ENCODE results near the gene TPM4. TPM values are rescaled to one million over a fixed set of nuclear protein-coding genes. Genes with fewer than 3 reads are reported as not detected.

TPM4 gene
- total and polyA plus RNA-seq, 2 of the 8 experiments (the other 6 are each of a cell fraction or from before 2014, with no cell fraction given), result 160 to 359 TPM

DNA sequence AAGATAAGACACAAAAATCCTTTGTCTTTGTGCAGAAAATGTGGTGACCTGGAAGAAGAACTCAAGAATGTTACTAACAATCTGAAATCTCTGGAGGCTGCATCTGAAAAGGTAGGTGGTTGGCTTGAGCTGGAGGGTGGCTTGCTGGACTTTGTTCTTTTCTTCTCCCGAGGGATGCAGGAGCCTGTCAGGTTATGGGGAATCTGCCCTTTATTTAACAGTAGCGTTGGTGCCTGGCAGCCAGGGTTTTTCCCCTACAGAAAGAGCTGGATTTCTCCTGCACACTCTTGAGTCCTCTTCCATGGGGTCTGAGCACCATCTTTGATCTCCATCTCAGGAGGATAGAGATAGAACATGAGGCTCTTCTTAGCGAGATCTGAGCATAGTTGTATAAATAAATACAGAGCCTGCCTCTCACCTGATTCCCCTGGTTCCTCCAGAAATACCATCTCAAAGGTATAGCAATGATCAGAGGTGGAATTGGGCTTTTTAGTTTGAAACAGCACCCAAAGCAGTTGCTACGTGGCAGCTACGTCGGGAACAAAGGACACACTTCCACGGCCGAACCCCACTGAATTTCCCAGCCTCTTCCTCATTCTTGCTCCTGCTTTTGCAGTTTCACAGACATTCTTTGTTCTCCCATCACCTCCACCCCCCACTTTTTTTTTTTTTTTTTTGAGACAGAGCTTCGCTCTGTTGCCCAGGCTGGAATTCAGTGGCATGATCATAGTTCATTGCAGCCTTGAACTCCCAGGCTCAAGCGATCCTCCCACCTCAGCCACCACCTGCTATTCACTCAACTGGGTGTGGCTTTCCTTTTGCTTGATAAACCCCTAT lies 12.9 kb downstream of the TPM4 start:
- H3K4me1 ChIP-seq (replicated peaks in 1 of 4; ENCODE audit: control insufficient read depth in 3 of 4, insufficient read depth in 4 of 4, low read length in 3 of 4), result no peaks in the 10 kb centered on the region
- 91% methylated on average over 9 of the region's 10 CpGs; no CpG with 5 or more reads in 1 of the 2 experiments for WGBS, 2 experiments (ENCODE audit: extremely low coverage in 1 of 2, insufficient coverage in 1 of 2, insufficient read length in 1 of 2, insufficient replicate concordance in 2 of 2, low coverage in 1 of 2, low lambda C conversion rate in 2 of 2, missing lambda C conversion rate in 1 of 2)
- no peak overlapping the region for H4K91ac ChIP-seq (replicated peaks; ENCODE audit: insufficient read length, low read length)
- no peak overlapping the region for H3K9ac ChIP-seq (replicated peaks in 1 of 4; ENCODE audit: extremely low read depth in 1 of 4, low read depth in 3 of 4, low read length in 3 of 4)
- H3K36me3 ChIP-seq (ENCODE audit: control insufficient read depth in 2 of 4, insufficient read depth in 4 of 4, low read length in 3 of 4), result peaks cover 50 to 99% (median 84%) of the 10 kb centered on the region in 4 experiments
- no peak overlapping the region for H3K27ac ChIP-seq (ENCODE audit: low read depth, low read length)
- no peak overlapping the region for H3K4me3 ChIP-seq (ENCODE audit: extremely low read depth in 1 of 4, insufficient read depth in 2 of 4, low read depth in 3 of 4, low read length in 4 of 4)
- H3K27me3 ChIP-seq (replicated peaks in 1 of 4; ENCODE audit: control insufficient read depth in 3 of 4, extremely low read depth in 1 of 4, insufficient read depth in 3 of 4, low read length in 3 of 4), result no peaks in the 10 kb centered on the region
- TF ChIP-seq RXRA (IDR thresholded peaks at IDR 0.05; ENCODE audit: insufficient read depth, low read depth, low read length) (no peak), BACH1 (IDR thresholded peaks at IDR 0.05; ENCODE audit: low read length) (no peak), CTBP2 (IDR thresholded peaks at IDR 0.05; ENCODE audit: borderline replicate concordance, insufficient read depth, insufficient read length, low read length) (no peak), JUN (IDR thresholded peaks at IDR 0.05; ENCODE audit: low read depth, low read length) (no peak), ATF2 (IDR thresholded peaks at IDR 0.05; ENCODE audit: low read length) (no peak), SIX5 (IDR thresholded peaks at IDR 0.05; ENCODE audit: low read depth, low read length) (no peak), CHD2 (IDR thresholded peaks at IDR 0.05; ENCODE audit: low read length) (no peak), SP4 (IDR thresholded peaks at IDR 0.05; ENCODE audit: low read length) (no peak), CBX8 (IDR thresholded peaks at IDR 0.05; ENCODE audit: borderline replicate concordance, low read depth, low read length) (no peak), NANOG (IDR thresholded peaks at IDR 0.05; ENCODE audit: insufficient read depth, low read depth, low read length, poor library complexity, severe bottlenecking) (no peak)
- H3K18ac ChIP-seq (ENCODE audit: extremely low read depth, low read length), result no peak overlapping the region
- no peak for DNase-seq (ENCODE audit: low read depth in 1 of 2, low spot score in 2 of 2)
- no peak overlapping the region for H2BK20ac ChIP-seq (ENCODE audit: low read length)
- no peak overlapping the region for H4K5ac ChIP-seq (ENCODE audit: insufficient read length, low read depth, low read length)
- no peaks in the 10 kb centered on the region for H3K9me3 ChIP-seq (ENCODE audit: insufficient read depth in 2 of 2, low read depth in 1 of 2, low read length in 1 of 2)
- H2BK120ac ChIP-seq (replicated peaks; ENCODE audit: low read depth, low read length), result no peak overlapping the region
- 0 out of 2 replicates have a peak, but pooled peaks cover 3% of the 10 kb centered on the region for H3K79me1 ChIP-seq (ENCODE audit: low read depth, low read length)
- H3K23ac ChIP-seq (ENCODE audit: insufficient read length), result no peak overlapping the region
- ChIA-PET CTCF (ENCODE audit: partially characterized antibody) (interaction anchor here (0.6 to 1.9 kb wide), 5 partner anchors 10 to 25 kb away, joined by 3 to 5 read pairs (median 4); partner anchors contain the start of gene RAB8A), POLR2A (ENCODE audit: partially characterized antibody) (interaction anchor here (0.6 to 37.0 kb wide), 5 partner anchors 8 to 1719 kb away, joined by 4 to 582 read pairs (median 4); partner anchors contain the start of genes HSH2D, RAB8A and TPM4)
- peaks cover 0 to 11% of the 10 kb centered on the region in 2 experiments for H4K20me1 ChIP-seq (replicated peaks in 1 of 2; ENCODE audit: control insufficient read depth in 1 of 2, insufficient read depth in 2 of 2, low read length in 2 of 2)
- no peak overlapping the region for H2AFZ ChIP-seq (ENCODE audit: low read length)
- H3K4ac ChIP-seq (replicated peaks; ENCODE audit: insufficient read length, low read depth, low read length), result no peak overlapping the region
- no peak for FAIRE-seq
- H3K79me2 ChIP-seq (ENCODE audit: control insufficient read depth in 1 of 2, insufficient read depth in 2 of 2, low read length in 2 of 2), result peaks cover 0 to 5% of the 10 kb centered on the region in 2 experiments; a peak in 1 of 4 replicates
- H2BK5ac ChIP-seq (ENCODE audit: low read depth, low read length), result no peak overlapping the region
- no peak overlapping the region for H2AK5ac ChIP-seq (ENCODE audit: low read depth, low read length)
- H2BK12ac ChIP-seq (ENCODE audit: low read depth, low read length), result no peak overlapping the region
- H3K23me2 ChIP-seq (ENCODE audit: low read depth, low read length), result no peaks in the 10 kb centered on the region
- H3K56ac ChIP-seq (replicated peaks; ENCODE audit: insufficient read length, low read depth, low read length), result no peak overlapping the region
- no peak overlapping the region for H2BK15ac ChIP-seq (ENCODE audit: low read length)
- H4K8ac ChIP-seq (ENCODE audit: extremely low read depth, insufficient read depth, low read length), result no peak overlapping the region
- H3K14ac ChIP-seq (ENCODE audit: insufficient read length), result no peak overlapping the region
- H3K4me2 ChIP-seq (ENCODE audit: insufficient read depth in 1 of 2, low read depth in 2 of 2, low read length in 2 of 2), result no peak overlapping the region
